KMS-11 (cell line): Measurements from ENCODE around the gene TTC23L.

Experiments
- H2AFZ ChIP-seq: fragments of 200-600 bp; sonication (generic); 2 replicates; pipeline ENCODE4 v1.6.1; 2016; ENCODE audit warnings: antibody characterized with exemption, mixed run types, low read depth
- H3K27ac ChIP-seq: fragments of 200-600 bp; sonication (generic); 2 replicates; pipeline ENCODE4 v1.6.1; 2016; ENCODE audit warnings: mild to moderate bottlenecking, mixed run types
- H3K27me3 ChIP-seq: fragments of 200-600 bp; sonication (generic); 2 replicates; pipeline ENCODE4 v1.6.1; 2017; ENCODE audit warnings: mild to moderate bottlenecking, low read depth, mixed run types, moderate library complexity; ENCODE audit not compliant: insufficient read depth
- H3K36me3 ChIP-seq: fragments of 200-600 bp; sonication (generic); 2 replicates; pipeline ENCODE4 v1.6.1; 2017; ENCODE audit warnings: mild to moderate bottlenecking, mixed run types; ENCODE audit not compliant: insufficient read depth
- H3K4me1 ChIP-seq: fragments of 200-600 bp; sonication (generic); 2 replicates; pipeline ENCODE4 v1.6.1; 2016; ENCODE audit warnings: mild to moderate bottlenecking, low read depth, mixed run types; ENCODE audit not compliant: poor library complexity, severe bottlenecking
- H3K4me2 ChIP-seq: fragments of 200-600 bp; sonication (generic); 2 replicates; pipeline ENCODE4 v1.7.0; 2016; ENCODE audit warnings: mild to moderate bottlenecking, mixed run types
- H3K4me3 ChIP-seq: fragments of 200-600 bp; sonication (generic); IDR thresholded peaks from 2 replicates; pipeline ENCODE4 v1.6.1; 2017; ENCODE audit warnings: low read depth, low read length, mixed read lengths; ENCODE audit not compliant: insufficient read depth
- H3K79me2 ChIP-seq: fragments of 200-600 bp; sonication (generic); 2 replicates; pipeline ENCODE4 v1.6.1; 2016; ENCODE audit warnings: low read depth, mixed run types; ENCODE audit not compliant: insufficient read depth
- H3K9ac ChIP-seq: fragments of 200-600 bp; sonication (generic); 2 replicates; pipeline ENCODE4 v1.6.1; 2016; ENCODE audit warnings: mild to moderate bottlenecking, mixed run types
- H4K20me1 ChIP-seq: fragments of 200-600 bp; sonication (generic); 2 replicates; pipeline ENCODE4 v1.6.1; 2016; ENCODE audit warnings: mild to moderate bottlenecking, mixed run types; ENCODE audit not compliant: insufficient read depth
- CTCF ChIP-seq: fragments of 200-600 bp; sonication (generic); conservative IDR thresholded peaks from 2 replicates; pipeline ENCODE4 v1.6.1; 2017; ENCODE audit warnings: low read depth, mild to moderate bottlenecking, antibody characterized with exemption, low read length, moderate library complexity, mixed read lengths

Gene TTC23L

GRCh38 chr5:34838785-34839714 is at the start of gene TTC23L:
Gene TTC23L, plus strand, starts transcription at chr5:34839164. Its CDS starts 1,508 bp downstream, at chr5:34840672.
- Histone ChIP-seq H3K27me3 (no peaks in the 10 kb centered on the region), H3K36me3 (no peaks in the 10 kb centered on the region), H3K79me2 (no peaks in the 10 kb centered on the region), H4K20me1 (no peaks in the 10 kb centered on the region), H3K4me1 (peaks cover 5% of the 10 kb centered on the region), H2AFZ (peak within 1 kb of the TSS; percentile 98), H3K4me2 (peak within 1 kb of the TSS; percentile 72), H3K27ac (peak within 1 kb of the TSS; percentile 61), H3K9ac (peak within 1 kb of the TSS; percentile 64), H3K4me3 (no peak within 1 kb of the TSS)
- TF ChIP-seq CTCF = no peak

GRCh38 chr5:34789639-34790038 is 49.3 kb upstream of the TTC23L start:
- no peaks in the 10 kb centered on the region for H4K20me1 ChIP-seq
- no peak overlapping the region for H3K27ac ChIP-seq
- no peaks in the 10 kb centered on the region for H3K36me3 ChIP-seq
- H3K4me2 ChIP-seq = no peak overlapping the region
- H3K4me3 ChIP-seq = no peak overlapping the region
- H3K79me2 ChIP-seq = no peaks in the 10 kb centered on the region
- no peak for TF ChIP-seq CTCF
- H2AFZ ChIP-seq = no peak overlapping the region
- no peaks in the 10 kb centered on the region for H3K4me1 ChIP-seq
- H3K9ac ChIP-seq = no peak overlapping the region
- no peaks in the 10 kb centered on the region for H3K27me3 ChIP-seq

GRCh38 chr5:34790069-34790468 is 48.9 kb upstream of the TTC23L start:
- Histone ChIP-seq H2AFZ (no peak overlapping the region), H4K20me1 (no peaks in the 10 kb centered on the region), H3K27ac (no peak overlapping the region), H3K27me3 (no peaks in the 10 kb centered on the region), H3K4me2 (no peak overlapping the region), H3K4me1 (no peaks in the 10 kb centered on the region), H3K9ac (no peak overlapping the region), H3K4me3 (no peak overlapping the region), H3K36me3 (no peaks in the 10 kb centered on the region), H3K79me2 (no peaks in the 10 kb centered on the region)
- no peak for TF ChIP-seq CTCF

- no peak overlapping the region for H3K4me2 ChIP-seq
These were observed 47.2 kb upstream of the TTC23L start for GRCh38 chr5:34791761-34792244.

More at GRCh38 chr5:34791761-34792244, 47.2 kb upstream of the TTC23L start:
- TF ChIP-seq CTCF = no peak
- no peaks in the 10 kb centered on the region for H3K36me3 ChIP-seq
- no peaks in the 10 kb centered on the region for H3K4me1 ChIP-seq
- H3K27me3 ChIP-seq = no peaks in the 10 kb centered on the region
- no peak overlapping the region for H2AFZ ChIP-seq
- no peak overlapping the region for H3K9ac ChIP-seq
- H3K27ac ChIP-seq = no peak overlapping the region
- no peak overlapping the region for H3K4me3 ChIP-seq
- no peaks in the 10 kb centered on the region for H3K79me2 ChIP-seq
- no peaks in the 10 kb centered on the region for H4K20me1 ChIP-seq
